Memory B cell (primary cell): ENCODE measurements around the gene ZFY.
"Not testable (repeated sequence)": the region's sequence is repeated elsewhere in the genome, so short reads cannot be mapped to it uniquely, and the experiment has no call there.

ENCODE experiments used
- ATAC-seq: fragments of 150-1000 bp; cut with Tn5 transposase; 2 replicates; pipeline ENCODE4 v1.10.0; 2021; ENCODE audit warnings: low read depth, mild to moderate bottlenecking, moderate library complexity
- DNase-seq, 2 donors: peaks; one replicate each; pipeline ENCODE4 v3.0.0; 2022; ENCODE audit warnings: low spot score in 2 of 2
- H3K27ac Mint-ChIP-seq: one replicate; pipeline ENCODE4 v1.8.0; 2022; ENCODE audit warnings: mild to moderate bottlenecking, moderate library complexity, mixed read lengths
- H3K27me3 Mint-ChIP-seq: one replicate; pipeline ENCODE4 v1.8.0; 2022; ENCODE audit warnings: mixed read lengths
- H3K36me3 Mint-ChIP-seq: one replicate; pipeline ENCODE4 v1.8.0; 2022; ENCODE audit warnings: mild to moderate bottlenecking, mixed read lengths
- H3K4me1 Mint-ChIP-seq: one replicate; pipeline ENCODE4 v1.8.0; 2022; ENCODE audit warnings: mixed read lengths
- H3K4me3 Mint-ChIP-seq: one replicate; pipeline ENCODE4 v1.8.0; 2022; ENCODE audit warnings: mild to moderate bottlenecking, moderate library complexity, mixed read lengths
- H3K9me3 Mint-ChIP-seq: one replicate; pipeline ENCODE4 v1.8.0; 2022; ENCODE audit warnings: mixed read lengths

The ZFY gene

GRCh38 chrY:2950655-2951054 is 15.5 kb downstream of the ZFY start:
- Mint-ChIP-seq H3K27ac (no peak overlapping the region), H3K4me1 (peaks cover 23% of the 10 kb centered on the region), H3K9me3 (no peaks in the 10 kb centered on the region), H3K4me3 (no peak overlapping the region), H3K27me3 (no peaks in the 10 kb centered on the region), H3K36me3 (peaks cover 2% of the 10 kb centered on the region)
- ATAC-seq (no peak), DNase-seq (no peak)

GRCh38 chrY:2952912-2953311 is 17.7 kb downstream of the ZFY start:
- no peaks in the 10 kb centered on the region for H3K27me3 Mint-ChIP-seq
- no peak for ATAC-seq
- DNase-seq: no peak
- no peak overlapping the region for H3K4me3 Mint-ChIP-seq
- peaks cover 21% of the 10 kb centered on the region for H3K4me1 Mint-ChIP-seq
- H3K9me3 Mint-ChIP-seq: no peaks in the 10 kb centered on the region
- H3K36me3 Mint-ChIP-seq: peaks cover 8% of the 10 kb centered on the region
- H3K27ac Mint-ChIP-seq: no peak overlapping the region

GRCh38 chrY:2954735-2955134 is 19.6 kb downstream of the ZFY start:
- Mint-ChIP-seq H3K36me3 (peaks cover 9% of the 10 kb centered on the region), H3K9me3 (no peaks in the 10 kb centered on the region), H3K4me3 (no peak overlapping the region), H3K27ac (no peak overlapping the region), H3K4me1 (peaks cover 17% of the 10 kb centered on the region), H3K27me3 (no peaks in the 10 kb centered on the region)
- DNase-seq (no peak), ATAC-seq (no peak)

- Mint-ChIP-seq H3K9me3 (no peaks in the 10 kb centered on the region), H3K36me3 (peaks cover 11% of the 10 kb centered on the region)
Measured at GRCh38 chrY:2955561-2955960, 20.4 kb downstream of the ZFY start.

GRCh38 chrY:2962061-2962460 is 26.9 kb downstream of the ZFY start:
- no peak overlapping the region for H3K4me3 Mint-ChIP-seq
- H3K27me3 Mint-ChIP-seq: no peaks in the 10 kb centered on the region
- ATAC-seq (no peak), DNase-seq (no peak)
- peaks cover 5% of the 10 kb centered on the region for H3K4me1 Mint-ChIP-seq
- H3K27ac Mint-ChIP-seq: no peak overlapping the region
- H3K9me3 Mint-ChIP-seq: no peaks in the 10 kb centered on the region
- H3K36me3 Mint-ChIP-seq: peaks cover 7% of the 10 kb centered on the region

More at GRCh38 chrY:2955561-2955960, 20.4 kb downstream of the ZFY start:
- Mint-ChIP-seq H3K4me1 (peaks cover 13% of the 10 kb centered on the region), H3K27ac (peak overlapping the region; percentile 20), H3K27me3 (no peaks in the 10 kb centered on the region), H3K4me3 (no peak overlapping the region)
- DNase-seq: no peak
- ATAC-seq: no peak

GRCh38 chrY:2964814-2965213 is 29.6 kb downstream of the ZFY start:
- Mint-ChIP-seq H3K27me3 (no peaks in the 10 kb centered on the region), H3K27ac (no peak overlapping the region), H3K36me3 (peaks cover 7% of the 10 kb centered on the region), H3K4me3 (no peak overlapping the region), H3K4me1 (peaks cover 14% of the 10 kb centered on the region), H3K9me3 (no peaks in the 10 kb centered on the region)
- ATAC-seq (no peak), DNase-seq (no peak)

GRCh38 chrY:2965629-2966028 is 30.4 kb downstream of the ZFY start:
- Mint-ChIP-seq H3K27me3 (no peaks in the 10 kb centered on the region), H3K27ac (no peak overlapping the region), H3K36me3 (peaks cover 4% of the 10 kb centered on the region), H3K4me3 (no peak overlapping the region), H3K4me1 (peaks cover 16% of the 10 kb centered on the region), H3K9me3 (no peaks in the 10 kb centered on the region)
- DNase-seq (no peak), ATAC-seq (no peak)

GRCh38 chrY:2969561-2969960 is 34.4 kb downstream of the ZFY start:
- peaks cover 6% of the 10 kb centered on the region for H3K36me3 Mint-ChIP-seq
- DNase-seq: no peak
- ATAC-seq: no peak
- H3K27me3 Mint-ChIP-seq: no peaks in the 10 kb centered on the region
- H3K9me3 Mint-ChIP-seq: no peaks in the 10 kb centered on the region
- H3K27ac Mint-ChIP-seq: peak overlapping the region; percentile 9
- H3K4me3 Mint-ChIP-seq: no peak overlapping the region
- peaks cover 22% of the 10 kb centered on the region for H3K4me1 Mint-ChIP-seq

GRCh38 chrY:2972708-2973107 is 37.5 kb downstream of the ZFY start:
- H3K4me3 Mint-ChIP-seq: peak overlapping the region; percentile 74
- peaks cover 21% of the 10 kb centered on the region for H3K4me1 Mint-ChIP-seq
- H3K36me3 Mint-ChIP-seq: peaks cover 10% of the 10 kb centered on the region
- no peak for DNase-seq
- no peaks in the 10 kb centered on the region for H3K9me3 Mint-ChIP-seq
- ATAC-seq: peak; percentile 17
- peak overlapping the region; percentile 65 for H3K27ac Mint-ChIP-seq
- H3K27me3 Mint-ChIP-seq: no peaks in the 10 kb centered on the region

GRCh38 chrY:2973110-2973751 is 38.0 kb downstream of the ZFY start:
- H3K27ac Mint-ChIP-seq: peak overlapping the region; percentile 65
- ATAC-seq: peak; percentile 60

GRCh38 chrY:2979283-2979682 is 44.1 kb downstream of the ZFY start:
- no peaks in the 10 kb centered on the region for H3K27me3 Mint-ChIP-seq
- ATAC-seq: no peak
- H3K9me3 Mint-ChIP-seq: no peaks in the 10 kb centered on the region
- no peaks in the 10 kb centered on the region for H3K4me1 Mint-ChIP-seq
- no peak overlapping the region for H3K4me3 Mint-ChIP-seq
- H3K36me3 Mint-ChIP-seq: peaks cover 14% of the 10 kb centered on the region
- DNase-seq: no peak
- no peak overlapping the region for H3K27ac Mint-ChIP-seq

More at GRCh38 chrY:2973110-2973751, 38.0 kb downstream of the ZFY start:
- Mint-ChIP-seq H3K4me1 (peaks cover 21% of the 10 kb centered on the region), H3K9me3 (no peaks in the 10 kb centered on the region), H3K4me3 (peak overlapping the region; percentile 74), H3K27me3 (no peaks in the 10 kb centered on the region), H3K36me3 (peaks cover 12% of the 10 kb centered on the region)
- no peak for DNase-seq

- no peak for ATAC-seq
- Mint-ChIP-seq H3K36me3 (no peaks in the 10 kb centered on the region), H3K4me3 (no peak overlapping the region)
Measured at GRCh38 chrY:2984491-2984890, 49.3 kb downstream of the ZFY start.

GRCh38 chrY:2987178-2987577 is 52.0 kb downstream of the ZFY start:
- not testable (repeated sequence) for H3K9me3 Mint-ChIP-seq, H3K4me1 Mint-ChIP-seq, H3K4me3 Mint-ChIP-seq, H3K27ac Mint-ChIP-seq, DNase-seq, H3K36me3 Mint-ChIP-seq, H3K27me3 Mint-ChIP-seq, ATAC-seq

More at GRCh38 chrY:2984491-2984890, 49.3 kb downstream of the ZFY start:
- Mint-ChIP-seq H3K27me3 (no peaks in the 10 kb centered on the region), H3K4me1 (no peaks in the 10 kb centered on the region), H3K27ac (no peak overlapping the region), H3K9me3 (no peaks in the 10 kb centered on the region)
- no peak for DNase-seq

- not testable (repeated sequence) for H3K27me3 Mint-ChIP-seq, H3K4me3 Mint-ChIP-seq, H3K9me3 Mint-ChIP-seq, ATAC-seq, H3K4me1 Mint-ChIP-seq, DNase-seq, H3K36me3 Mint-ChIP-seq, H3K27ac Mint-ChIP-seq
Measured at GRCh38 chrY:2997369-2997768, 62.2 kb downstream of the ZFY start.

GRCh38 chrY:3002190-3002589 is 67.0 kb downstream of the ZFY start:
- ATAC-seq: no peak
- Mint-ChIP-seq H3K27ac (peak overlapping the region; percentile 96), H3K4me3 (peak overlapping the region; percentile 95)

More at GRCh38 chrY:3002190-3002589, 67.0 kb downstream of the ZFY start:
- no peaks in the 10 kb centered on the region for H3K27me3 Mint-ChIP-seq
- no peaks in the 10 kb centered on the region for H3K9me3 Mint-ChIP-seq
- H3K4me1 Mint-ChIP-seq: peaks cover 25% of the 10 kb centered on the region
- H3K36me3 Mint-ChIP-seq: no peaks in the 10 kb centered on the region
- no peak for DNase-seq
